PC-3 (cell line): Measurements from ENCODE around the gene RET.

Source experiments
- CTCF ChIP-seq: fragments of 300-600 bp; sonication (generic); conservative IDR thresholded peaks from 2 replicates; pipeline ENCODE4 v1.5.1; 2017; ENCODE audit warnings: antibody characterized with exemption, low read depth, mild to moderate bottlenecking, low read length
- EZH2 ChIP-seq: fragments of 300-600 bp; sonication (generic); IDR thresholded peaks from one replicate; pipeline ENCODE4 v1.6.1; 2017; ENCODE audit warnings: antibody characterized with exemption, mild to moderate bottlenecking, low read length; ENCODE audit not compliant: unreplicated experiment

DNA sequence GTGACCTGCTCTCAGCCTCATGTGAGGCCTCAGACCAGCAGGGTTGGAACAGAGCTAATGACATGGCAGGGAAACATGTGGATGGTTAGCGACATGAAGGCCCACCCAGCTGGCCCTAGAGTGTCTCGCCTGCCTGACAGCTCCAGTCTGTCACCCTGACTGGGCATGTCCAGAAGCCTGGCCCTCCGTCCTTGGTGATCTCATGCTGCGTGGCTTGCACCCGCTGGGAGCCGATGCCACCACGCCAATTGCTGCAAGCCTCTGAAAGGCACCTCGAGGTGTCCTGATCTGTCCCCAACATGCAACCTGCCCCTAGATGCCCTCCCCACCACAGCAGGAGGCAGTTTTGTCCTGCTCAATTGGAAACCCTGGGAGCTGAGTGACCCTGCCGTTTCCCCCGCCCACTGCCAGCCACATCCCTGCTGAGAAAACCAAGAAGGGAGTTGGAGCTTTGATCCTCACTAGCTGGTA lies 27.8 kb upstream of the RET start:
- no peak for TF ChIP-seq CTCF
- TF ChIP-seq EZH2, result no peak
